ENCODE results near the gene TANC1. TPM values are rescaled to one million over a fixed set of nuclear protein-coding genes. Genes with fewer than 3 reads are reported as not detected.

The TANC1 gene
- polyA plus RNA-seq, 1 donor from 2014 or later, result 0.37 TPM

DNA sequence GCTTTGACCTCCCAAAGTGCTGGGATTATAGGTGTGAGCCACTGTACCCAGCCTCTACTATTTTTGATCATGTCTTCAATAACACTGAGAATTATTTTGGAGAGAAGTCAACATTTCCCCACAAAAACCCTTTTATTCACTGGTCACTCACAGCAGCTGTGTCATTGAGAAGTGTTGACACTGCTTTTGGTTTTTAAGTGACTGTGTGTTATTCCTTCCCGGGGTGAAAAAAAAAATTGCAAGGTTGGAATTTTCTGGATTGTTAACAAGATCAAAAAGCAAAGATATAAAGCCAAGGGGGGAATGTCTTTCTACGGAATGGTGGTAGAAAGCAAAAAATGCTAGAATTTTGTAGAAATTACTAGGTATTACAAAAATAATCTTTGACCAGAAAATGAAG, 61.5 kb downstream of the TANC1 start:
- Histone ChIP-seq H3K79me2 (replicated peaks; ENCODE audit: insufficient read depth, low read length) (no peaks in the 10 kb centered on the region), H3K9ac (ENCODE audit: low read length) (no peak overlapping the region), H3K4me2 (ENCODE audit: low read length) (no peak overlapping the region), H4K20me1 (ENCODE audit: insufficient read depth) (no peaks in the 10 kb centered on the region), H3F3A (ENCODE audit: insufficient read depth, low read length, poor library complexity, severe bottlenecking) (no peaks in the 10 kb centered on the region), H3K27me3 (ENCODE audit: insufficient read depth, low read depth, low read length) (no peaks in the 10 kb centered on the region), H3K9me3 (ENCODE audit: low read length) (no peaks in the 10 kb centered on the region), H3K27ac (ENCODE audit: low read length) (no peak overlapping the region), H3K4me3 (ENCODE audit: low read length) (no peak overlapping the region), H2AFZ (ENCODE audit: low read depth, low read length) (no peak overlapping the region), H3K9me2 (ENCODE audit: insufficient read depth, low read length) (no peaks in the 10 kb centered on the region), H3K36me3 (ENCODE audit: insufficient read depth, low read length) (no peaks in the 10 kb centered on the region)
- TF ChIP-seq POLR2AphosphoS5 (IDR thresholded peaks at IDR 0.05), result no peak
- no peak for TF ChIP-seq MXI1 (conservative IDR thresholded peaks at IDR 0.05; ENCODE audit: poor library complexity, severe bottlenecking)

DNA sequence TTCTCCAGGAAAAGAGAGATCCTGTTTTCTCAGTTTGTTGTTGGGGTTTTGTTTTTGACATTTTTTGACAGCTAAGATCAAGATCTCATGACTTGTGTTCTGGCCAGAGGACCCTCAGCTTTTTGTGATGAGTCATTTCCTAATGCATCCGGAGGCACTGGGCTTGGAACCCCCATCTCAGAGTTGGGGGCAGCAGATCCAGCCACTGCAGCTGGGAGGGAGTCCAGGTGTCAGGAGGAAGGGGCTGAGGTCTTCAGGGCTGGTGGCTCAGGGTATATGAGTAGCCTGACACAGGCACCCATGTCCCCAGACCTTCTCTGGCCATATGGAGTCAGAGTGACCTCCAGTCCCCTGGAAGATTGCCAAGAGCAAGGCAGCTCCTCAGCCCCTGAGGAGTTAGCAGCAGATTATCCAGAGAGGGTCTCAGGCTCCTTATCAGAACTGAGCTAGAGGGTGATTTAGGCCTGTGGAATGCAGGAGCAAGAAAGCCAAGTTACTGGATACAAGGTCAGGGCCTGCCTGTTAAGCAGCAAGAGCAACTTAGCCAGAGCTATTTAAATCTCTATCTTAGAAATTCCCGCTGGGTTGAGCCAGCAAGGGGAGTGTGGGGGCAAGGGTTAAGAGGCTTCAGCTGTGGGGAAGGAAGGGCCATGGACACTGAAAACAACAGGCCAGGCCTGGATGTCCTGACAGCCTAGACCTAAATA, 62.4 kb downstream of the TANC1 start:
- Histone ChIP-seq H3K9me2 (ENCODE audit: insufficient read depth, low read length) (no peaks in the 10 kb centered on the region), H3F3A (ENCODE audit: insufficient read depth, low read length, poor library complexity, severe bottlenecking) (no peaks in the 10 kb centered on the region), H3K27me3 (ENCODE audit: insufficient read depth, low read depth, low read length) (no peaks in the 10 kb centered on the region), H3K4me2 (ENCODE audit: low read length) (no peak overlapping the region), H3K79me2 (replicated peaks; ENCODE audit: insufficient read depth, low read length) (no peaks in the 10 kb centered on the region), H3K9me3 (ENCODE audit: low read length) (no peaks in the 10 kb centered on the region), H3K9ac (ENCODE audit: low read length) (no peak overlapping the region), H3K36me3 (ENCODE audit: insufficient read depth, low read length) (no peaks in the 10 kb centered on the region), H3K4me3 (ENCODE audit: low read length) (no peak overlapping the region), H3K27ac (ENCODE audit: low read length) (no peak overlapping the region), H2AFZ (ENCODE audit: low read depth, low read length) (no peak overlapping the region), H4K20me1 (ENCODE audit: insufficient read depth) (no peaks in the 10 kb centered on the region)
- TF ChIP-seq POLR2AphosphoS5 (IDR thresholded peaks at IDR 0.05) (no peak), MXI1 (conservative IDR thresholded peaks at IDR 0.05; ENCODE audit: poor library complexity, severe bottlenecking) (no peak), EZH2 (IDR thresholded peaks at IDR 0.05; ENCODE audit: borderline replicate concordance, insufficient read depth, low read length, poor library complexity, severe bottlenecking) (no peak), SMC3 (conservative IDR thresholded peaks at IDR 0.05; ENCODE audit: poor library complexity) (no peak), EP300 (conservative IDR thresholded peaks at IDR 0.05; ENCODE audit: poor library complexity, severe bottlenecking) (no peak), TAF1 (IDR thresholded peaks at IDR 0.05; ENCODE audit: low read depth) (no peak), RAD21 (conservative IDR thresholded peaks at IDR 0.05) (no peak)
- TF ChIP-seq, protein P1, sequence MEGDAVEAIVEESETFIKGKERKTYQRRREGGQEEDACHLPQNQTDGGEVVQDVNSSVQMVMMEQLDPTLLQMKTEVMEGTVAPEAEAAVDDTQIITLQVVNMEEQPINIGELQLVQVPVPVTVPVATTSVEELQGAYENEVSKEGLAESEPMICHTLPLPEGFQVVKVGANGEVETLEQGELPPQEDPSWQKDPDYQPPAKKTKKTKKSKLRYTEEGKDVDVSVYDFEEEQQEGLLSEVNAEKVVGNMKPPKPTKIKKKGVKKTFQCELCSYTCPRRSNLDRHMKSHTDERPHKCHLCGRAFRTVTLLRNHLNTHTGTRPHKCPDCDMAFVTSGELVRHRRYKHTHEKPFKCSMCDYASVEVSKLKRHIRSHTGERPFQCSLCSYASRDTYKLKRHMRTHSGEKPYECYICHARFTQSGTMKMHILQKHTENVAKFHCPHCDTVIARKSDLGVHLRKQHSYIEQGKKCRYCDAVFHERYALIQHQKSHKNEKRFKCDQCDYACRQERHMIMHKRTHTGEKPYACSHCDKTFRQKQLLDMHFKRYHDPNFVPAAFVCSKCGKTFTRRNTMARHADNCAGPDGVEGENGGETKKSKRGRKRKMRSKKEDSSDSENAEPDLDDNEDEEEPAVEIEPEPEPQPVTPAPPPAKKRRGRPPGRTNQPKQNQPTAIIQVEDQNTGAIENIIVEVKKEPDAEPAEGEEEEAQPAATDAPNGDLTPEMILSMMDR (IDR thresholded peaks at IDR 0.05; ENCODE audit: poor library complexity, severe bottlenecking), result no peak
- TF ChIP-seq, protein P2, sequence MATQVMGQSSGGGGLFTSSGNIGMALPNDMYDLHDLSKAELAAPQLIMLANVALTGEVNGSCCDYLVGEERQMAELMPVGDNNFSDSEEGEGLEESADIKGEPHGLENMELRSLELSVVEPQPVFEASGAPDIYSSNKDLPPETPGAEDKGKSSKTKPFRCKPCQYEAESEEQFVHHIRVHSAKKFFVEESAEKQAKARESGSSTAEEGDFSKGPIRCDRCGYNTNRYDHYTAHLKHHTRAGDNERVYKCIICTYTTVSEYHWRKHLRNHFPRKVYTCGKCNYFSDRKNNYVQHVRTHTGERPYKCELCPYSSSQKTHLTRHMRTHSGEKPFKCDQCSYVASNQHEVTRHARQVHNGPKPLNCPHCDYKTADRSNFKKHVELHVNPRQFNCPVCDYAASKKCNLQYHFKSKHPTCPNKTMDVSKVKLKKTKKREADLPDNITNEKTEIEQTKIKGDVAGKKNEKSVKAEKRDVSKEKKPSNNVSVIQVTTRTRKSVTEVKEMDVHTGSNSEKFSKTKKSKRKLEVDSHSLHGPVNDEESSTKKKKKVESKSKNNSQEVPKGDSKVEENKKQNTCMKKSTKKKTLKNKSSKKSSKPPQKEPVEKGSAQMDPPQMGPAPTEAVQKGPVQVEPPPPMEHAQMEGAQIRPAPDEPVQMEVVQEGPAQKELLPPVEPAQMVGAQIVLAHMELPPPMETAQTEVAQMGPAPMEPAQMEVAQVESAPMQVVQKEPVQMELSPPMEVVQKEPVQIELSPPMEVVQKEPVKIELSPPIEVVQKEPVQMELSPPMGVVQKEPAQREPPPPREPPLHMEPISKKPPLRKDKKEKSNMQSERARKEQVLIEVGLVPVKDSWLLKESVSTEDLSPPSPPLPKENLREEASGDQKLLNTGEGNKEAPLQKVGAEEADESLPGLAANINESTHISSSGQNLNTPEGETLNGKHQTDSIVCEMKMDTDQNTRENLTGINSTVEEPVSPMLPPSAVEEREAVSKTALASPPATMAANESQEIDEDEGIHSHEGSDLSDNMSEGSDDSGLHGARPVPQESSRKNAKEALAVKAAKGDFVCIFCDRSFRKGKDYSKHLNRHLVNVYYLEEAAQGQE (IDR thresholded peaks at IDR 0.05; ENCODE audit: borderline replicate concordance), result no peak

Measured in neural cell (in vitro differentiated cells).